ENCODE data around the gene DDX27.

The DDX27 gene

DNA sequence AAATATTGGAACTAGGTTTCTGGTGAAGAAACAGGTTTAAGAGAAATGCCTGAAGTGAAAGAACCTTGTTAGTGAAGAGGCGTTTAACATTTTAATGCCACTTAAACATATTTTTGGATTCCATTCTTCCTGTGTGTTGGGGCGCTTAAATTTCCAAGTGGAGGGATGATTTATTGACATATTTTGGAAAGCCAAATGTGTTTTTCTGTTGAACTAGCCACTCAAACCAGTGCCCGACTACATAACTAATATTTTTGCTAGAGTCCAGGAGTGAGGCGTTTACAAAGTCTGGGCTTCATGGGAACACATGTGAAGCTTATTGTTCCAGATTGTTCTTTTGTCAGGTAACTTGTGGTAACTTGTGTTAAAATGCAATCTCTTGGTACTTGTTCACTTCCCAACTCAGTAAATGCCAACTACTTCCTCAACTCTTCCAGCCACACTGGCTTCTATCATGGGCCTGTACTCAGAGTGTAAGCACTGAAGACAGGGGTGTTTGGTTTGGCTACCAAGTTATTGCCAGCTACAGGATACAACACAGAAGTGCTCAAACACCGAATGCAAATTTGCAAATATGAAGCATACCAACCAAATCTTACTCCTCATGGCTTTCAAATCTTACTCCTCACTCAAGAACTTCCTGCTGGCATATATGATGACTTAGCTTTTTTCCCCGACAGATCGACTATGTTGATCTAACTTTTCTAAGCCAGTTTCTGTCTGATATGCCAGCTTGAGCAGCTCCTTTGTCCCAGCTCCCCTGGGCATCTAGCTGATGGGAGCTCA, 60.7 kb downstream of the DDX27 start:
- no peak for DNase-seq (ENCODE audit: low spot score)
- TF ChIP-seq CTCF (IDR thresholded peaks at IDR 0.05; ENCODE audit: extremely low read depth, missing control alignments) = no peak

DNA sequence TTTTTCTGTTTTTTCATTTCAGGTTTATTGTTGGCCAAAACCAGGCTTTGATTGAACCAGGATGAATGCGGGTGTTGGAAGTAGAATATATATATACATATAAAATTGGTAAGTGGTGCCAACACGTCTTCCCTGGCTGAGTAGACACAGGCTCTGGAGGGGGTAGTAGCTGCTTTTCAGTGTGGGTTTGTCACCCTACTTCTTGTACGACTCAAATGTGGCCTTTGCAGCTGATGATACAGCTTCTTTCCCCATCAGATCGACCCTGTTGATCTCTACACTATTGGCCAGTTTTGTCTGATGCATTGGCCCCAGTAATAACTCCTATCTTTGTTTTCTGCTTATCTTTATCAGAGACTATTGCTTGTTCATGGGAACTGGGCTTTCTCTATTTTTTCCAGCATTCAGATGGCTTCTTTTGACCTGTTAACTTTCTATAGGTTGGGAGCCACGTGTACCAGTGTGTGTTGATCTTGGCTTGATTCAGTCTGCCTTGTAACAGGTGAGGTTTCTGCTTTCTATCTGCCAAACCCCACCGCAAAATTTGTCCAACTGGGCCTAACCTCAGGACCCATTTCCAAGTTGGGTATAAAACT, 61.3 kb downstream of the DDX27 start:
- no peak for TF ChIP-seq CTCF (IDR thresholded peaks at IDR 0.05; ENCODE audit: extremely low read depth, missing control alignments)
- no peak for DNase-seq (ENCODE audit: low spot score)

DNA sequence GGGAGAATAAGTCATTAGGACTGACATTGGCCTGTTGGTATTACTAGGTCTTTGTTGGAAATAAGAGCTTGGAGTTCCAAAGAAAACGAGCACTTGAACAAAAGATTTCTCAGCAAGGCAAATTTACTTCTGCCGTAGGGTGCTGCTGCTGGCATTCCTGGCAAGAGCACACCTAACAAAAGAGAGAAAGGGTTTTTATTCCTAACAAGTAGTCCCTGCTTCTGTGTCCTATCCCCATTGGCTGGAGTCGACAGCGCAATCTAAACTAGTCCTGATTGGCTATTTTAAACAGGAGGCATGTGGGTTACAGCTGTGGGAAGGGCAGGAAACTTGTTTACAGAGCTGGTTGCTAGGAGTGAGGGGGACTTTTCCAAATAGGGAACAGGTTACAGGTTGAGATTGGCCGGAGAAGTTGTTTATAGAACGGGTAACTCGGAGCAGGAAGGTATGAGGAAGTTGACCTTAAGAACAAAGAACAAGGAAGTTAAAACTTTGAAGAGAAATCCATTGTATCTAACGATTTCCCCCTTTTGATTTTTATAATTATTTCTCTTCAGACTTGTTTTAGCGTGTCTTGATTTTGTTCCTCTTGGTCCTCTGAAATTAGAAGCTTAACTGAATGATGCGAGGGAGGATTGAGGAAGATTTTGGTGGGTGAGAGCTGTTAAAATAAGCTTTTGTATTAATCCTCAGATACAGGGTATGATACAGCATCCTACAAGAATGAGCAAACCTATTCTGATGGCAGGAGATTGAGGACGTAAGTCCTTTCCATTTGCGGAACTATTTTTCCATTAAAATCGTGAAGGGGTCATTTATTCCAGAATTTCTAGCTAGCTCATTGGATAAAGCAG, 62.1 kb downstream of the DDX27 start:
- peak; percentile 20 for DNase-seq (ENCODE audit: low spot score)
- no peak for TF ChIP-seq CTCF (IDR thresholded peaks at IDR 0.05; ENCODE audit: extremely low read depth, missing control alignments)

DNA sequence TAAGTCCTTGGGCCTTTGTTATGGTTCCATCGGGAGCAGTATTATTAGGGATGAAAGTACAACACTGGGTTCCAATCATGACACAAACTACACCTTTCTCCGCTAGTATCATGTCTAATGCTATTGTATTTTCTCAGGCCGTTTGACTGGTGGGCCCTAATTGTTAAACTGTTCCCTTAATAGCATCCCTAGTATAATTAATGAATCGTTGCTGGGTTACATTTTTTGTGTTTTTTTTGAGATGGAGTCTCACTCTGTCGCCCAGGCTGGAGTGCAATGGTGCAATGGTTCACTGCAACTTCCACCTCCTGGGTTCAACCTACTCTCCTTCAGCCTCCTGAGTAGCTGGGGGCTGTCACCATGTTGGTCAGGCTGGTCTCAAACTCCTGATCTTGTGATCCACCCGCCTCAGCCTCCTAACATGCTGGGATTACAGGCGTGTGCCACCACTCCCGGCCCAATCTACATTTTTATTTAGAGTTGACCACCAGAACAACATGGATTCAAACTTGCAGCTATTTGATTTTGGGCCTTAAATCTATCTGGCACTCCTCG, 62.8 kb downstream of the DDX27 start:
- DNase-seq (ENCODE audit: low spot score) = no peak
- TF ChIP-seq CTCF (IDR thresholded peaks at IDR 0.05; ENCODE audit: extremely low read depth, missing control alignments) = no peak

- TF ChIP-seq CTCF (IDR thresholded peaks at IDR 0.05; ENCODE audit: extremely low read depth, missing control alignments) = no peak
- no peak for DNase-seq (ENCODE audit: low spot score)
These were observed 63.5 kb downstream of the DDX27 start for GRCh38 chr20:49282584-49283171.

- no peak for DNase-seq (ENCODE audit: low spot score)
- no peak for TF ChIP-seq CTCF (IDR thresholded peaks at IDR 0.05; ENCODE audit: extremely low read depth, missing control alignments)
These were observed 64.0 kb downstream of the DDX27 start for GRCh38 chr20:49283176-49283702.

Data from GM20000 (cell line).